Astrocyte (in vitro differentiated cells and primary cell): ENCODE results near the gene MYH9. TPM values are rescaled to one million over a fixed set of nuclear protein-coding genes. Genes with fewer than 3 reads are reported as not detected.
A peak's percentile ranks its signal among the peaks of the same experiment; 100 is the strongest.

ENCODE experiments used
- DNase-seq: peaks from one replicate; pipeline ENCODE4 v3.0.0-alpha.2; 2010; ENCODE audit warnings: low read depth
- FAIRE-seq: peaks from 2 replicates; lab custom pipeline; 2011; peaks lifted over from hg19 to GRCh38; lab: Jason Lieb, UNC
- H2AFZ ChIP-seq: 2 replicates; pipeline ENCODE4 v1.6.0; 2012; ENCODE audit warnings: low read depth, low read length, inconsistent platforms
- H3K27ac ChIP-seq: 2 replicates; pipeline ENCODE4 v1.5.1; 2011; ENCODE audit warnings: low read depth, low read length, inconsistent platforms
- H3K27me3 ChIP-seq: 2 replicates; pipeline ENCODE4 v1.6.0; 2011; ENCODE audit warnings: low read length, inconsistent platforms; ENCODE audit not compliant: insufficient read depth
- H3K36me3 ChIP-seq: 2 replicates; pipeline ENCODE4 v1.5.1; 2011; ENCODE audit warnings: low read length, inconsistent platforms; ENCODE audit not compliant: insufficient read depth
- H3K4me1 ChIP-seq: 2 replicates; pipeline ENCODE4 v1.5.1; 2011; ENCODE audit warnings: low read length, inconsistent platforms; ENCODE audit not compliant: insufficient read depth
- H3K4me2 ChIP-seq: 2 replicates; pipeline ENCODE4 v1.6.0; 2012; ENCODE audit warnings: low read length, inconsistent platforms
- H3K4me3 ChIP-seq: 2 replicates; pipeline ENCODE4 v1.5.1; 2011; ENCODE audit warnings: low read depth, mild to moderate bottlenecking, low read length, inconsistent platforms; ENCODE audit not compliant: insufficient read depth
- H3K79me2 ChIP-seq: 2 replicates; pipeline ENCODE4 v1.6.0; 2012; ENCODE audit warnings: mild to moderate bottlenecking, low read length, inconsistent platforms; ENCODE audit not compliant: insufficient read depth
- H3K9ac ChIP-seq: 2 replicates; pipeline ENCODE4 v1.6.0; 2012; ENCODE audit warnings: mild to moderate bottlenecking, low read length, inconsistent platforms
- H3K9me3 ChIP-seq: 2 replicates; pipeline ENCODE4 v1.5.1; 2012; ENCODE audit warnings: low read depth, mild to moderate bottlenecking, low read length, inconsistent platforms; ENCODE audit not compliant: insufficient read depth
- H4K20me1 ChIP-seq: 2 replicates; pipeline ENCODE4 v1.6.0; 2012; ENCODE audit warnings: low read length, inconsistent platforms; ENCODE audit not compliant: insufficient read depth
- H3K27ac Mint-ChIP-seq: one replicate; pipeline ENCODE4 v1.8.0; 2021; ENCODE audit warnings: mild to moderate bottlenecking, mixed read lengths; ENCODE audit not compliant: unreplicated experiment
- H3K27me3 Mint-ChIP-seq: one replicate; pipeline ENCODE4 v1.8.0; 2021; ENCODE audit warnings: low read depth, mixed read lengths; ENCODE audit not compliant: unreplicated experiment
- H3K36me3 Mint-ChIP-seq: one replicate; pipeline ENCODE4 v1.8.0; 2021; ENCODE audit warnings: low read depth, mixed read lengths; ENCODE audit not compliant: unreplicated experiment
- H3K4me1 Mint-ChIP-seq: one replicate; pipeline ENCODE4 v1.8.0; 2021; ENCODE audit warnings: low read depth, mixed read lengths; ENCODE audit not compliant: unreplicated experiment
- H3K4me3 Mint-ChIP-seq: one replicate; pipeline ENCODE4 v1.8.0; 2021; ENCODE audit warnings: mild to moderate bottlenecking, moderate library complexity, mixed read lengths; ENCODE audit not compliant: unreplicated experiment
- H3K9me3 Mint-ChIP-seq: one replicate; pipeline ENCODE4 v1.8.0; 2021; ENCODE audit warnings: mild to moderate bottlenecking, mixed read lengths; ENCODE audit not compliant: unreplicated experiment
- EZH2 ChIP-seq: IDR thresholded peaks from 2 replicates; pipeline ENCODE4 v1.6.1; 2012; ENCODE audit warnings: mild to moderate bottlenecking, low read length, inconsistent platforms; ENCODE audit not compliant: insufficient read depth
- total RNA-seq: library from RNA; stranded (reverse); gene quantifications from 2 replicates; pipeline ENCODE4 v1.2.1, GENCODE V29; 2021
- TF ChIP-seq, protein P1 (sequence below): IDR thresholded peaks from 2 replicates; pipeline ENCODE4 v1.5.1; 2011; ENCODE audit warnings: low read depth, mild to moderate bottlenecking, inconsistent platforms, low read length, moderate library complexity; ENCODE audit not compliant: insufficient read depth

The MYH9 gene
- total RNA-seq, 1 donor from 2014 or later, result 2,278 TPM

- H3K4me3 Mint-ChIP-seq, result peak overlapping the region; percentile 75
- H3K9me3 ChIP-seq, result no peaks in the 10 kb centered on the region
- no peak overlapping the region for H2AFZ ChIP-seq
- no peak overlapping the region for H3K4me3 ChIP-seq
- peak overlapping the region; percentile 77 for H3K4me2 ChIP-seq
- DNase-seq, result no peak
- peak overlapping the region; percentile 90 for H3K27ac ChIP-seq
- H3K9me3 Mint-ChIP-seq, result no peaks in the 10 kb centered on the region
- H3K27me3 Mint-ChIP-seq, result no peaks in the 10 kb centered on the region
- H3K9ac ChIP-seq, result peak overlapping the region; percentile 65
- H3K36me3 ChIP-seq, result peaks cover 25% of the 10 kb centered on the region
- H3K4me1 ChIP-seq, result peaks cover 97% of the 10 kb centered on the region
- no peaks in the 10 kb centered on the region for H3K27me3 ChIP-seq
- peaks cover 95% of the 10 kb centered on the region for H3K4me1 Mint-ChIP-seq
- peaks cover 100% of the 10 kb centered on the region for H3K79me2 ChIP-seq
- TF ChIP-seq, protein P1, sequence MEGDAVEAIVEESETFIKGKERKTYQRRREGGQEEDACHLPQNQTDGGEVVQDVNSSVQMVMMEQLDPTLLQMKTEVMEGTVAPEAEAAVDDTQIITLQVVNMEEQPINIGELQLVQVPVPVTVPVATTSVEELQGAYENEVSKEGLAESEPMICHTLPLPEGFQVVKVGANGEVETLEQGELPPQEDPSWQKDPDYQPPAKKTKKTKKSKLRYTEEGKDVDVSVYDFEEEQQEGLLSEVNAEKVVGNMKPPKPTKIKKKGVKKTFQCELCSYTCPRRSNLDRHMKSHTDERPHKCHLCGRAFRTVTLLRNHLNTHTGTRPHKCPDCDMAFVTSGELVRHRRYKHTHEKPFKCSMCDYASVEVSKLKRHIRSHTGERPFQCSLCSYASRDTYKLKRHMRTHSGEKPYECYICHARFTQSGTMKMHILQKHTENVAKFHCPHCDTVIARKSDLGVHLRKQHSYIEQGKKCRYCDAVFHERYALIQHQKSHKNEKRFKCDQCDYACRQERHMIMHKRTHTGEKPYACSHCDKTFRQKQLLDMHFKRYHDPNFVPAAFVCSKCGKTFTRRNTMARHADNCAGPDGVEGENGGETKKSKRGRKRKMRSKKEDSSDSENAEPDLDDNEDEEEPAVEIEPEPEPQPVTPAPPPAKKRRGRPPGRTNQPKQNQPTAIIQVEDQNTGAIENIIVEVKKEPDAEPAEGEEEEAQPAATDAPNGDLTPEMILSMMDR, result no peak
- no peak for TF ChIP-seq EZH2
- H3K36me3 Mint-ChIP-seq, result peaks cover 21% of the 10 kb centered on the region
- H3K27ac Mint-ChIP-seq, result peak overlapping the region; percentile 75
- peaks cover 100% of the 10 kb centered on the region for H4K20me1 ChIP-seq
- no peak for FAIRE-seq
Observed at GRCh38 chr22:36367479-36367878, 20.3 kb downstream of the MYH9 start.

GRCh38 chr22:36367066-36367465 is 20.7 kb downstream of the MYH9 start:
- DNase-seq (no peak), FAIRE-seq (no peak)
- no peaks in the 10 kb centered on the region for H3K27me3 ChIP-seq
- Mint-ChIP-seq H3K4me1 (peaks cover 95% of the 10 kb centered on the region), H3K27ac (peak overlapping the region; percentile 75), H3K4me3 (peak overlapping the region; percentile 70), H3K36me3 (peaks cover 21% of the 10 kb centered on the region), H3K27me3 (no peaks in the 10 kb centered on the region), H3K9me3 (no peaks in the 10 kb centered on the region)
- H4K20me1 ChIP-seq, result peaks cover 100% of the 10 kb centered on the region
- peak overlapping the region; percentile 65 for H3K9ac ChIP-seq
- peaks cover 96% of the 10 kb centered on the region for H3K4me1 ChIP-seq
- peak overlapping the region; percentile 90 for H3K27ac ChIP-seq
- no peak overlapping the region for H3K4me3 ChIP-seq
- H3K79me2 ChIP-seq, result peaks cover 100% of the 10 kb centered on the region
- H2AFZ ChIP-seq, result no peak overlapping the region
- H3K9me3 ChIP-seq, result no peaks in the 10 kb centered on the region
- TF ChIP-seq, protein P1, result no peak
- no peak for TF ChIP-seq EZH2
- peaks cover 25% of the 10 kb centered on the region for H3K36me3 ChIP-seq
- H3K4me2 ChIP-seq, result peak overlapping the region; percentile 77

DNA sequence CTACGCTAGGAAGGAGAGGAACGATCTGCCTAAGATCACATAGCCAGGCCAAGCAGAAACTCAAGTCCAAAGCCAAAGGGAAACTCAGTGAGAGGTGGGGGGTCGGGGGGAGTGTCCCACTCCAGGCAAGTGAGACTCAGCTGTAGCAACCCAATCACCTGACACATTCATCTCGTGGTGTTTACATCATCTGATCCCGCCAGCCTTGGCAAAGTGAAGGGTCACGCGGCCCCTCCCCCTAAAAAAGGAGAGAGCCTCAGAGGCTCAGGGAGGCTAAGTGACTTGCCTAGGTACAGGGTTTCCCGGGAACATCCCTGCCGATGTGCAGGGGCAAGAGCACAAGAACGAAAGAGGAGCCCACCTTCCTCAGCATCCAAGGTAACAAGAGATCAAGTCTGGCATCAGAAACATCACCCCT is 21.5 kb downstream of the MYH9 start:
- FAIRE-seq, result no peak
- Histone ChIP-seq H3K4me3 (no peak overlapping the region), H3K9me3 (no peaks in the 10 kb centered on the region), H3K4me2 (peak overlapping the region; percentile 77), H3K27ac (peak overlapping the region; percentile 90), H3K27me3 (no peaks in the 10 kb centered on the region), H3K4me1 (peaks cover 97% of the 10 kb centered on the region), H3K36me3 (peaks cover 25% of the 10 kb centered on the region), H2AFZ (no peak overlapping the region), H3K79me2 (peaks cover 100% of the 10 kb centered on the region), H4K20me1 (peaks cover 100% of the 10 kb centered on the region), H3K9ac (peak overlapping the region; percentile 65)
- DNase-seq, result no peak
- H3K27ac Mint-ChIP-seq, result peak overlapping the region; percentile 75
- H3K36me3 Mint-ChIP-seq, result peaks cover 18% of the 10 kb centered on the region
- H3K27me3 Mint-ChIP-seq, result no peaks in the 10 kb centered on the region
- peak overlapping the region; percentile 36 for H3K4me3 Mint-ChIP-seq
- TF ChIP-seq EZH2, result no peak
- TF ChIP-seq, protein P1, result no peak
- no peaks in the 10 kb centered on the region for H3K9me3 Mint-ChIP-seq
- peaks cover 93% of the 10 kb centered on the region for H3K4me1 Mint-ChIP-seq
